ENCODE measurements around the gene ZNF567. TPM values are rescaled to one million over a fixed set of nuclear protein-coding genes. Genes with fewer than 3 reads are reported as not detected.
"Not testable (repeated sequence)": the region's sequence is repeated elsewhere in the genome, so short reads cannot be mapped to it uniquely, and the experiment has no call there.

The ZNF567 gene
- total and polyA plus RNA-seq, 8 donors = 0.58 to 37.9 (median 6.0) TPM

DNA sequence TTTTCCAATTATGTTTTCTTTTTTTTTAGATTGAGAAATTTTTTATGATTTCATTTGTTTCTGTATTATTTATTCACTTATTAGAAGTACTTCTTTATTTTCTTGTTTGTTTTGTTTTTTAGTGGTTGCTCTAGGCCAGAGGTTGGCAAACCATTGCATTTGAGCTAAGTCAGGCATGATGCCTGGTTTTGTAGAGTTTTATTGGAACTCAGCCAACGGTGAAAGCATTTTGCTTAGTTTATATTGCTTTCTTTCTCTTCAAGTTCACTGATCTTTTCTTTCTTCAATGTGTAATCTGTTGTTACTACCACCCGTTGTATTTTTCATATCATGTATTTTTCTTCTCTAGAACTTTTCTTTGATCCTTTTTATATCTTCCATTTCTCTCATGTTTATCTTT lies 19.7 kb downstream of the ZNF567 start:
- H3K9me3 ChIP-seq = peaks cover 47 to 99% (median 88%) of the 10 kb centered on the region in 4 donors
- H3K4me3 ChIP-seq = no peak overlapping the region
- 84 to 95% (median 87%) methylated on average over 1 to 2 of the region's 2 CpGs for WGBS, 5 donors

GRCh38 chr19:36709423-36709822 lies 22.0 kb downstream of the ZNF567 start:
- intact Hi-C loops (cut with DNase I; ENCODE audit: low total_unique reads) = no loop called here

More for the DNA sequence above, 19.7 kb downstream of the ZNF567 start:
- Histone ChIP-seq H3K4me1 (no peaks in the 10 kb centered on the region), H3K36me3 (peaks cover 10 to 78% (median 67%) of the 10 kb centered on the region in 4 donors), H3K27me3 (no peaks in the 10 kb centered on the region), H3K27ac (no peak overlapping the region)
- no peak for DNase-seq
- intact Hi-C loops (cut with DNase I; ENCODE audit: low total_unique reads) = no loop called here
- no peak for TF ChIP-seq POLR2A (IDR thresholded peaks at IDR 0.05)
- no peak for TF ChIP-seq EP300 (IDR thresholded peaks at IDR 0.05)
- TF ChIP-seq CTCF (IDR thresholded peaks at IDR 0.05) = no peak
- TF ChIP-seq POLR2AphosphoS5 (IDR thresholded peaks at IDR 0.05) = no peak

DNA sequence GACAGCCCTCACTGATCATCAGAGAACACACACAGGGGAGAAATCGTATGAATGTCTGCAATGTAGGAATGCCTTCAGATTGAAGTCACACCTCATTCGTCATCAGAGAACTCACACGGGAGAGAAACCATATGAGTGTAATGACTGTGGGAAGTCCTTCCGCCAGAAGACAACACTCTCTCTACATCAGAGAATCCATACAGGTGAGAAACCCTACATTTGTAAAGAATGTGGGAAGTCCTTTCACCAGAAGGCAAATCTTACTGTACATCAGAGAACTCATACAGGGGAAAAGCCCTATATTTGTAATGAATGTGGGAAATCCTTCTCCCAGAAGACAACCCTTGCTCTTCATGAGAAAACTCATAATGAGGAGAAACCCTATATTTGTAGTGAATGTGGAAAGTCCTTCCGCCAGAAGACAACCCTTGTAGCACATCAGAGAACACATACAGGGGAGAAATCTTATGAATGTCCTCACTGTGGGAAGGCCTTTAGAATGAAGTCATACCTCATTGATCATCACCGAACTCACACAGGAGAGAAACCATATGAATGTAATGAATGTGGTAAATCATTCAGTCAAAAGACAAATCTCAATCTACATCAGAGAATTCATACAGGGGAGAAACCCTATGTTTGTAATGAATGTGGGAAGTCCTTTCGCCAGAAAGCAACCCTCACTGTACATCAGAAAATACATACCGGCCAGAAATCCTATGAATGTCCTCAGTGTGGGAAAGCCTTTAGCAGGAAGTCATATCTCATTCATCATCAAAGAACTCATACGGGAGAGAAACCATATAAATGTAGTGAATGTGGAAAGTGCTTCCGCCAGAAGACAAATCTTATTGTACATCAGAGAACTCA lies 32.5 kb downstream of the ZNF567 start:
- H3K27me3 ChIP-seq = no peaks in the 10 kb centered on the region
- no peak overlapping the region for H3K27ac ChIP-seq
- peaks cover 87 to 100% (median 98%) of the 10 kb centered on the region in 4 donors for H3K9me3 ChIP-seq
- intact Hi-C loops (cut with DNase I; ENCODE audit: low total_unique reads) = no loop called here
- no peaks in the 10 kb centered on the region for H3K4me1 ChIP-seq
- no peak overlapping the region for H3K4me3 ChIP-seq
- WGBS, 5 donors = 93 to 98% (median 97%) methylated on average over 10 of the region's 10 CpGs
- peaks cover 59 to 100% (median 85%) of the 10 kb centered on the region in 4 donors for H3K36me3 ChIP-seq
- TF ChIP-seq CTCF (IDR thresholded peaks at IDR 0.05) = no peak
- TF ChIP-seq POLR2AphosphoS5 (IDR thresholded peaks at IDR 0.05) = no peak
- TF ChIP-seq POLR2A (IDR thresholded peaks at IDR 0.05) = no peak
- DNase-seq = no peak

More at GRCh38 chr19:36709423-36709822, 22.0 kb downstream of the ZNF567 start:
- H3K9me3 ChIP-seq = peaks cover 59 to 100% (median 95%) of the 10 kb centered on the region in 4 donors
- no peak overlapping the region for H3K4me3 ChIP-seq
- WGBS, 5 donors = 78 to 94% (median 88%) methylated on average over 2 of the region's 2 CpGs
- no peak for DNase-seq
- H3K36me3 ChIP-seq = peaks cover 32 to 90% (median 82%) of the 10 kb centered on the region in 4 donors
- H3K4me1 ChIP-seq = no peaks in the 10 kb centered on the region
- no peaks in the 10 kb centered on the region for H3K27me3 ChIP-seq
- H3K27ac ChIP-seq = no peak overlapping the region
- TF ChIP-seq POLR2A (IDR thresholded peaks at IDR 0.05) = no peak
- TF ChIP-seq POLR2AphosphoS5 (IDR thresholded peaks at IDR 0.05) = no peak
- no peak for TF ChIP-seq EP300 (IDR thresholded peaks at IDR 0.05)
- no peak for TF ChIP-seq CTCF (IDR thresholded peaks at IDR 0.05)

GRCh38 chr19:36736166-36736565 lies 48.8 kb downstream of the ZNF567 start:
- intact Hi-C loops (cut with DNase I; ENCODE audit: low total_unique reads); H3K27ac ChIP-seq; DNase-seq; H3K4me1 ChIP-seq; H3K27me3 ChIP-seq; H3K4me3 ChIP-seq: not testable (repeated sequence)
- peaks cover 0 to 61% (median 19%) of the 10 kb centered on the region in 4 donors for H3K36me3 ChIP-seq
- H3K9me3 ChIP-seq = peaks cover 67 to 100% (median 99%) of the 10 kb centered on the region in 4 donors
- 51 to 63% (median 54%) methylated on average over 9 of the region's 9 CpGs for WGBS, 5 donors

DNA sequence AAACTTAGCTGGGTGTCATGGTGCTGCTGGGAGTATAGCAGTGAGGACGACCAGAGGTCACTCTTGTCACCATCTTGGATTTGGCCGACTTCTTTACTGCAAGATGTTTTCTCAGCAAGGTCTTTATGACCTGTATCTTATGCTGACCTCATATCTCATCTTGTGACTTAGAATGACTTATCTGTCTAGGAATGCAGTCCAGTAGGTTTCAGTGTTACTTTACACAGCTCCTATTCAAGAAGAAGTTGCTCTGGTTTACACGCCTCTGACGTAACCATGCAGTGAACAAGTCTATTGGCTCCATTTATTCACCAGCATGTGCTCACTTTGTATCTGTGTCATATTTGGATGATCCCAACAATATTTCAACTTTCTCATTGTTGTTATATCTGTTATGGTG lies 58.5 kb downstream of the ZNF567 start:
- DNase-seq = no peak
- no peaks in the 10 kb centered on the region for H3K27me3 ChIP-seq
- 96 to 99% (median 98%) methylated on average over 4 of the region's 4 CpGs for WGBS, 5 donors
- TF ChIP-seq POLR2AphosphoS5 (IDR thresholded peaks at IDR 0.05) = no peak
- no peak for TF ChIP-seq POLR2A (IDR thresholded peaks at IDR 0.05)
- no peak for TF ChIP-seq CTCF (IDR thresholded peaks at IDR 0.05)
- no peak for TF ChIP-seq EP300 (IDR thresholded peaks at IDR 0.05)
- peaks cover 24 to 91% (median 63%) of the 10 kb centered on the region in 4 donors for H3K36me3 ChIP-seq
- no peak overlapping the region for H3K4me3 ChIP-seq
- no peaks in the 10 kb centered on the region for H3K4me1 ChIP-seq
- no peak overlapping the region for H3K27ac ChIP-seq
- H3K9me3 ChIP-seq = peaks cover 78 to 100% (median 100%) of the 10 kb centered on the region in 4 donors
- intact Hi-C loops (cut with DNase I; ENCODE audit: low total_unique reads) = no loop called here

All from stomach (tissue), 9 donors.